Adrenal gland (tissue), 12 donors: ENCODE measurements around the gene OR1K1. TPM values are rescaled to one million over a fixed set of nuclear protein-coding genes. Genes with fewer than 3 reads are reported as not detected.
"Not testable (repeated sequence)": the region's sequence is repeated elsewhere in the genome, so short reads cannot be mapped to it uniquely, and the experiment has no call there.

Experiments used
- DNase-seq, 7 donors: peaks; one replicate each; pipeline ENCODE4 v3.0.0-alpha.2; 2019 to 2020
- H3K27ac ChIP-seq, 5 donors: fragments of 200-600 bp; sonication (generic) in 4 of 5; 1 replicate in 3 of 5; 2 replicates in 2 of 5; pipeline versions ENCODE4 v1.5.1 to v1.8.0; 2016 to 2020; ENCODE audit warnings: mild to moderate bottlenecking in 1 of 5
- H3K27me3 ChIP-seq: fragments of 200-600 bp; 2 replicates; pipeline ENCODE4 v1.8.0; 2021
- H3K36me3 ChIP-seq, 2 donors: fragments of 200-600 bp; replicated peaks in 1 of 2; 1 replicate in 1 of 2; 2 replicates in 1 of 2; pipeline versions ENCODE4 v1.5.1 to v1.8.0; 2018 to 2022
- H3K4me1 ChIP-seq, 2 donors: fragments of 200-600 bp; replicated peaks in 1 of 2; 1 replicate in 1 of 2; 2 replicates in 1 of 2; pipeline versions ENCODE4 v1.5.1 to v1.8.0; 2018 to 2021
- H3K4me3 ChIP-seq, 4 donors: fragments of 200-600 bp; sonication (generic) in 3 of 4; one replicate each; pipeline ENCODE4 v1.5.1; 2016 to 2018
- H3K9me3 ChIP-seq, 3 donors: fragments of 200-600 bp; sonication (generic) in 1 of 3; replicated peaks in 1 of 3; 1 replicate in 2 of 3; 2 replicates in 1 of 3; pipeline versions ENCODE4 v1.5.1 to v1.8.0; 2016 to 2021
- POLR2A ChIP-seq, 2 donors: fragments of 450-650 bp; IDR thresholded peaks; one replicate each; pipeline ENCODE4 v1.6.1; 2017; ENCODE audit warnings: antibody characterized with exemption in 2 of 2, mild to moderate bottlenecking in 2 of 2, moderate library complexity in 1 of 2
- WGBS, 4 donors: extraction: QIAGEN DNeasy Blood & Tissue Kit in 2 of 4; methylation state at CpG; one replicate each; pipeline versions ENCODE4 v1.1.5 to v1.1.7; 2013 to 2017; 5-methylcytosine and 5-hydroxymethylcytosine counted together
- intact Hi-C, 2 donors: fragments of 100-400 bp; cut with DNase I; formaldehyde crosslinking; loops; one replicate each; pipeline versions ENCODE4 v1.14.1 to v1.15.0; 2022 to 2023
- polyA plus RNA-seq, 3 donors: library from polyadenylated mRNA; stranded (reverse); fragments of 200-250 nt in 2 of 3; fragments of 350-450 nt in 1 of 3; fragmentation: Illumina TruSeq in 1 of 3; extraction: RNeasy Lipid Tissue Mini Kit (QIAGEN cat#74804) in 1 of 3; gene quantifications; one replicate each; pipeline ENCODE4 v1.2.3, GENCODE V29; 2013 to 2014
- total RNA-seq, 9 donors: library from RNA; depleted of rRNA in 4 of 9; stranded (reverse); fragments of >200 nt in 4 of 9; fragments of 120-200 nt in 1 of 9; fragmentation: NEBNext Ultra II Directional in 1 of 9; extraction: Animal tissue kit (Norgen Biotek cat#: 25700) in 1 of 9; gene quantifications; one replicate each; pipeline versions ENCODE4 v1.1.0 to v1.2.4, GENCODE V29; 2013 to 2023
- TF ChIP-seq, protein P1 (sequence below), 6 experiments: fragments of 450-650 bp in 4 of 6; fragments of 200-600 bp in 2 of 6; sonication (generic) in 1 of 6; IDR thresholded peaks; 1 replicate in 5 of 6; 2 replicates in 1 of 6; pipeline versions ENCODE4 v1.5.1 to v1.8.0; 2016 to 2021; ENCODE audit warnings: antibody characterized with exemption in 6 of 6, mild to moderate bottlenecking in 2 of 6, moderate library complexity in 1 of 6
- donor health status: healthy with polysubstance abuse.
- donor health status: Bipolar disorder and iron deficiency.
- donor health status: DM: yes; HTN: yes; CAD: no.
- donor health status: DM: no; HTN: no; CAD: no.
- donor health status: DM: no; HTN: no; CAD: no.
- donor health status: DM: yes; HTN: yes; CAD: no.

Gene OR1K1
- total and polyA plus RNA-seq, 12 donors: not detected

GRCh38 chr9:122808141-122808540, 8.2 kb downstream of the OR1K1 start:
- no peaks in the 10 kb centered on the region for H3K36me3 ChIP-seq

DNA sequence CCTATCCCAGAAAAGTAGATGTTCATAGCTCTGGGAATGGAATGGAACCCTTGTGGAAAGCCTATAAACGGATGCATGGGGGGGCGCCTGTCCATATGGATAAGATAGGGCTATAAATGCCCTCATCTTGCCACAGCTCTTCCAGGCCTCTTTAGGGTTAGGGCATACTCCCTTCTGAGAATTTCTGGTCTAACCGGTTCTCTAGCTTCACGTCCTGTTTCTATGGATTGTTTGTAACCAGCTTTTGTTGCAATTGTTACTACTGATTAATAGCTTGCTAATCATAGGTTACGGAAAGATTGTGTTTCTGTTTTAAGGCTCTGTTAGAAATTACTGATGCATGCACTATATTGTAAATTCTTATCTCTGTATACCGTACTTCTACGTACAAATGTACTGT, 9.3 kb downstream of the OR1K1 start:
- H3K9me3 ChIP-seq, H3K4me3 ChIP-seq, H3K27me3 ChIP-seq, H3K4me1 ChIP-seq, H3K36me3 ChIP-seq, H3K27ac ChIP-seq: not testable (repeated sequence)
- DNase-seq: peak in 1 of 7 donors; percentile 28
- WGBS, 4 donors: 77 to 81% (median 79%) methylated on average over 7 of the region's 7 CpGs
- intact Hi-C loops: loop anchor here (10.0 kb wide), 2 partner anchors 344 to 684 kb away; no protein-coding TSS in a partner anchor

More at GRCh38 chr9:122808141-122808540, 8.2 kb downstream of the OR1K1 start:
- H3K4me3 ChIP-seq: no peak overlapping the region
- TF ChIP-seq, protein P1, sequence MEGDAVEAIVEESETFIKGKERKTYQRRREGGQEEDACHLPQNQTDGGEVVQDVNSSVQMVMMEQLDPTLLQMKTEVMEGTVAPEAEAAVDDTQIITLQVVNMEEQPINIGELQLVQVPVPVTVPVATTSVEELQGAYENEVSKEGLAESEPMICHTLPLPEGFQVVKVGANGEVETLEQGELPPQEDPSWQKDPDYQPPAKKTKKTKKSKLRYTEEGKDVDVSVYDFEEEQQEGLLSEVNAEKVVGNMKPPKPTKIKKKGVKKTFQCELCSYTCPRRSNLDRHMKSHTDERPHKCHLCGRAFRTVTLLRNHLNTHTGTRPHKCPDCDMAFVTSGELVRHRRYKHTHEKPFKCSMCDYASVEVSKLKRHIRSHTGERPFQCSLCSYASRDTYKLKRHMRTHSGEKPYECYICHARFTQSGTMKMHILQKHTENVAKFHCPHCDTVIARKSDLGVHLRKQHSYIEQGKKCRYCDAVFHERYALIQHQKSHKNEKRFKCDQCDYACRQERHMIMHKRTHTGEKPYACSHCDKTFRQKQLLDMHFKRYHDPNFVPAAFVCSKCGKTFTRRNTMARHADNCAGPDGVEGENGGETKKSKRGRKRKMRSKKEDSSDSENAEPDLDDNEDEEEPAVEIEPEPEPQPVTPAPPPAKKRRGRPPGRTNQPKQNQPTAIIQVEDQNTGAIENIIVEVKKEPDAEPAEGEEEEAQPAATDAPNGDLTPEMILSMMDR (IDR thresholded peaks at IDR 0.05): no peak
- no peak for TF ChIP-seq POLR2A (IDR thresholded peaks at IDR 0.05)
- no peaks in the 10 kb centered on the region for H3K27me3 ChIP-seq
- H3K9me3 ChIP-seq: no peaks in the 10 kb centered on the region
- H3K4me1 ChIP-seq: no peaks in the 10 kb centered on the region
- WGBS, 4 donors: 84 to 96% (median 90%) methylated on average over 3 of the region's 3 CpGs
- no peak for DNase-seq
- H3K27ac ChIP-seq: no peak overlapping the region
- intact Hi-C loops: loop anchor here (10.0 kb wide), 2 partner anchors 343 to 683 kb away; no protein-coding TSS in a partner anchor

GRCh38 chr9:122810306-122810946, 10.5 kb downstream of the OR1K1 start:
- Histone ChIP-seq H3K9me3 (no peaks in the 10 kb centered on the region), H3K27me3 (no peaks in the 10 kb centered on the region), H3K36me3 (no peaks in the 10 kb centered on the region), H3K27ac (no peak overlapping the region), H3K4me3 (no peak overlapping the region), H3K4me1 (no peaks in the 10 kb centered on the region)
- DNase-seq: peak; percentile 55 to 90 (median 70)
- WGBS, 4 donors: 4 to 6% (median 5%) methylated on average over 8 of the region's 8 CpGs
- intact Hi-C loops: loop anchor here in 1 of 2 donors (2.0 kb wide), 1 partner anchor 346 kb away; no protein-coding TSS in a partner anchor
- TF ChIP-seq POLR2A (IDR thresholded peaks at IDR 0.05): no peak
- TF ChIP-seq, protein P1 (IDR thresholded peaks at IDR 0.05): peak; percentile 58 to 95 (median 84)

GRCh38 chr9:122812736-122813135, 12.8 kb downstream of the OR1K1 start:
- 80 to 84% (median 82%) methylated on average over 3 to 4 of the region's 4 CpGs for WGBS, 4 donors
- TF ChIP-seq POLR2A (IDR thresholded peaks at IDR 0.05): no peak
- intact Hi-C loops: no loop called here
- Histone ChIP-seq H3K27ac (no peak overlapping the region), H3K36me3 (peaks cover 0 to 2% of the 10 kb centered on the region in 2 donors), H3K9me3 (no peaks in the 10 kb centered on the region), H3K4me1 (no peaks in the 10 kb centered on the region), H3K27me3 (no peaks in the 10 kb centered on the region), H3K4me3 (no peak overlapping the region)
- peak in 1 of 7 donors; percentile 20 for DNase-seq

DNA sequence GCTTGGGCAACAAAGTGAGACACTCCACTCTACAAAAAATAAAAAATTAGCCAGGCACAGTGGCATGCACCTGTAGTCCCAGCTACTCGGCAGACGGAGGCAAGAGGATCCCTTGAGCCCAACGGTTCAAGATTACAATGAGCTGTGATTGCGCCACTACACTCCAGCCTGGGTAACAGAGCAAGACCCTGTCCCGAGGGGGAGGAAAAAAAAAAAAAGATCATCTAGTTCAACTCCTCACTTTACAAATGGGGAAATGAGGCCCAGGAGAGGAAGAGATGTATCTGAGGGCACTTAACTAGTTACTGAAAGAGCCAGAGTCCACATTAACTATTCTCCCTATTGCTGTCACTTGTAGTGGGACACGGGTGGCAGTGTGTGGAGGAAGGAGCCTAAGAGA, 14.6 kb downstream of the OR1K1 start:
- TF ChIP-seq, protein P1 (IDR thresholded peaks at IDR 0.05): no peak
- peak in 1 of 7 donors; percentile 30 for DNase-seq
- Histone ChIP-seq H3K4me3 (no peak overlapping the region), H3K9me3 (no peaks in the 10 kb centered on the region), H3K27ac (no peak overlapping the region), H3K27me3 (no peaks in the 10 kb centered on the region), H3K4me1 (no peaks in the 10 kb centered on the region), H3K36me3 (peaks cover 0 to 9% of the 10 kb centered on the region in 2 donors)
- intact Hi-C loops: no loop called here
- 65 to 77% (median 72%) methylated on average over 6 of the region's 6 CpGs for WGBS, 4 donors
